Measurements from ENCODE around the gene RRP8.

Gene RRP8

DNA sequence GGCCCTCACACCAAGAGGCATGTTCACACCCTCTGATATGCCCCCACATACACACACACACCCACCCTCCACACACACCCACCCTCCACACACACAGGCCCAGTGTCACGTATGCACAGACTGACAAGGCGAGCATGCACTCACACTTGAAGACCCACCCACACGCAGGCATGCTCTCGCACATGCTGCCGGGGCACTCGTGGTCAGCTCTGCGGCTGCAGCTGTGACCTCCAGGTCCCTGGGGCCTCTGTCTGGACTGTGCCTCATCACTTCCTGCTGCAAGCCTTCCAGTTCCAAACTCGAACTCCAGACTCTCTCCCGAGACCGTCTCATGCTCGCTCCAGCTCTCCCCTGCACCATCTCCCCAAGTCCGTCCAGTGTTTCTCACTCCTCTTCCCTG, 42.7 kb upstream of the RRP8 start:
- Histone ChIP-seq H3K27ac (ENCODE audit: low read depth, low read length) (peak overlapping the region; percentile 80), H3K4me3 (ENCODE audit: low read depth in 1 of 5, low read length in 5 of 5) (peak overlapping the region in 4 of 5 donors; percentile 16 to 35 (median 26)), H3K9ac (ENCODE audit: low read length in 5 of 5) (no peak overlapping the region), H3K27me3 (ENCODE audit: control insufficient read depth in 5 of 5, insufficient read depth in 4 of 5, low read length in 5 of 5) (peaks cover 0 to 3% (median 0%) of the 10 kb centered on the region in 5 donors), H3K9me3 (ENCODE audit: control insufficient read depth in 5 of 5, low read length in 5 of 5) (no peaks in the 10 kb centered on the region), H3K36me3 (ENCODE audit: control insufficient read depth in 5 of 5, insufficient read depth in 5 of 5, low read length in 5 of 5) (peaks cover 0 to 9% (median 1%) of the 10 kb centered on the region in 5 donors), H3K4me1 (ENCODE audit: control insufficient read depth in 5 of 5, insufficient read depth in 5 of 5, low read length in 5 of 5) (peaks cover 9 to 51% (median 34%) of the 10 kb centered on the region in 5 donors)

DNA sequence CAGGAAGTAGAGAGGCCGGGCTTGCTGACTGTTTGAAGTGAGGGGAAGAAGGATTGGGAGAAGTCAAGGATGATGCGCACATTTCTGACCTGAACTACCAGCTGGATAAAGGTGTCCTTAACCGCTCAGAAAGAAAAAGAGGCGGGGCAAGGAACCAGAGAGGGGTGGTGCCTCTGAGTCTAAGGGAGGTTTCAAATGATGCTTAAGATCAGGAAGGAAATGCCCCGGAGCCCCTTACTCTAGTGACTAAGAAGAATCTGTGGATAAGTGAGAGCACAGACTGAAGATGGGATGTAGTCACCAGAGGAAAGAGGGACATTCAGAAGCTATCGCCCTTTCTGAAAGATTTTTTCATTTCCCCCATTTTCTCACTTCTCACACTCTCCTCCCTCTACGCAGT, 39.5 kb upstream of the RRP8 start:
- Histone ChIP-seq H3K4me1 (ENCODE audit: control insufficient read depth in 5 of 5, insufficient read depth in 5 of 5, low read length in 5 of 5) (peaks cover 15 to 50% (median 42%) of the 10 kb centered on the region in 5 donors), H3K27ac (ENCODE audit: low read depth, low read length) (no peak overlapping the region), H3K9me3 (ENCODE audit: control insufficient read depth in 5 of 5, low read length in 5 of 5) (no peaks in the 10 kb centered on the region), H3K4me3 (ENCODE audit: low read depth in 1 of 5, low read length in 5 of 5) (no peak overlapping the region), H3K27me3 (ENCODE audit: control insufficient read depth in 5 of 5, insufficient read depth in 4 of 5, low read length in 5 of 5) (peaks cover 0 to 3% (median 0%) of the 10 kb centered on the region in 5 donors), H3K36me3 (ENCODE audit: control insufficient read depth in 5 of 5, insufficient read depth in 5 of 5, low read length in 5 of 5) (peaks cover 0 to 26% (median 17%) of the 10 kb centered on the region in 5 donors), H3K9ac (ENCODE audit: low read length in 5 of 5) (no peak overlapping the region)

GRCh38 chr11:6640985-6641701, 37.7 kb upstream of the RRP8 start:
- Histone ChIP-seq H3K9me3 (ENCODE audit: control insufficient read depth in 5 of 5, low read length in 5 of 5) (no peaks in the 10 kb centered on the region), H3K9ac (ENCODE audit: low read length in 5 of 5) (no peak overlapping the region)

DNA sequence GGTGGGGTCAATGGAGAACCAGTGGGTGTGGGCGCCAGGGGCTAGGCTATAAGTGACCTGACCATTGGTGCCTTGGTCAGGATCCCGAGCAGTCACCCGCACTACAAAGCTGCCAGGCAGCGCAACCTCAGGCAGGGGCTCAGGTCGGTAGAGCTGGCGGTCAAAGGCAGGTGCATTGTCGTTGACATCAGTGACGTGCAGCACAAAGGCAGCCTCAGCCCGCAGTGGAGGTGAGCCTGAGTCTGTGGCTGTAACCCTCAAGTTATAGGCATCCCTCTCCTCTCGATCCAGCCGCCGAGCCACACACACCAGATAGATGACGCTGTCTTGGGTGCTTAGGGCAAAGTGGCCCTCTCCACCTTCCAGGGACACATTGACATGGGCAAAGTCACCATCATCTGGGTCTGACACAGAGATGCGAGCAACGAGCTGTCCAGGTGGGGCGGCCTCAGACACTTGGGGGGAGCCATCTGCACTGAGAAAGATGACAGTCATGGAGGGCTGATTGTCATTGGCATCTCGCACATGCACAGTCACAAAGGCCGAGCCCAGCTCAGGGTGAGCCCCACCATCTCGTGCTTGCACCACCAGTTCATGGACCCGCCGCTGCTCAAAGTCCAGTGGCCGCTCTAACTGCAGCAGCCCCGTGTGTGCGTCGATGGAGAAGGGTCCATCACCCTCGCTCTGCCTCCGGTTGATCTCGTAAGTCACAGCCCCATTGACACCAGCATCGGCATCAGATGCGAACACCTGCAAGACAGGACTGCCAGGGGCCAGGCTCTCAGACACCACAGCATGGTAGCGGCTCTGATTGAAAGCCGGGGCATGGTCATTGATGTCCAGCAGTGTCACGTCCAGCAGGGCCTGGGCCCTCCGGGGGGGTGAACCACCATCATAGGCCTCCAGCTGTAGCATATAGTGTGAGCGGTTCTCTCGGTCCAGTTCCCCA, 36.9 kb upstream of the RRP8 start:
- H3K4me1 ChIP-seq (ENCODE audit: control insufficient read depth in 5 of 5, insufficient read depth in 5 of 5, low read length in 5 of 5): peaks cover 7 to 50% (median 33%) of the 10 kb centered on the region in 5 donors
- H3K4me3 ChIP-seq (ENCODE audit: low read depth in 1 of 5, low read length in 5 of 5): no peak overlapping the region
- H3K36me3 ChIP-seq (ENCODE audit: control insufficient read depth in 5 of 5, insufficient read depth in 5 of 5, low read length in 5 of 5): peaks cover 0 to 26% (median 17%) of the 10 kb centered on the region in 5 donors
- H3K27me3 ChIP-seq (ENCODE audit: control insufficient read depth in 5 of 5, insufficient read depth in 4 of 5, low read length in 5 of 5): no peaks in the 10 kb centered on the region
- H3K27ac ChIP-seq (ENCODE audit: low read depth, low read length): no peak overlapping the region
- no peak overlapping the region for H3K9ac ChIP-seq (ENCODE audit: low read length in 5 of 5)
- no peaks in the 10 kb centered on the region for H3K9me3 ChIP-seq (ENCODE audit: control insufficient read depth in 5 of 5, low read length in 5 of 5)

More at GRCh38 chr11:6640985-6641701, 37.7 kb upstream of the RRP8 start:
- no peaks in the 10 kb centered on the region for H3K27me3 ChIP-seq (ENCODE audit: control insufficient read depth in 5 of 5, insufficient read depth in 4 of 5, low read length in 5 of 5)
- no peak overlapping the region for H3K4me3 ChIP-seq (ENCODE audit: low read depth in 1 of 5, low read length in 5 of 5)
- peaks cover 0 to 26% (median 17%) of the 10 kb centered on the region in 5 donors for H3K36me3 ChIP-seq (ENCODE audit: control insufficient read depth in 5 of 5, insufficient read depth in 5 of 5, low read length in 5 of 5)
- H3K27ac ChIP-seq (ENCODE audit: low read depth, low read length): no peak overlapping the region
- H3K4me1 ChIP-seq (ENCODE audit: control insufficient read depth in 5 of 5, insufficient read depth in 5 of 5, low read length in 5 of 5): peaks cover 12 to 50% (median 33%) of the 10 kb centered on the region in 5 donors

GRCh38 chr11:6638429-6638828, 35.0 kb upstream of the RRP8 start:
- no peak overlapping the region for H3K9ac ChIP-seq (ENCODE audit: low read length in 5 of 5)

GRCh38 chr11:6637871-6638270, 34.5 kb upstream of the RRP8 start:
- H3K27ac ChIP-seq (ENCODE audit: low read depth, low read length): peak overlapping the region; percentile 65
- no peak overlapping the region for H3K9ac ChIP-seq (ENCODE audit: low read length in 5 of 5)
- no peaks in the 10 kb centered on the region for H3K9me3 ChIP-seq (ENCODE audit: control insufficient read depth in 5 of 5, low read length in 5 of 5)
- H3K27me3 ChIP-seq (ENCODE audit: control insufficient read depth in 5 of 5, insufficient read depth in 4 of 5, low read length in 5 of 5): no peaks in the 10 kb centered on the region
- H3K4me3 ChIP-seq (ENCODE audit: low read depth in 1 of 5, low read length in 5 of 5): no peak overlapping the region
- peaks cover 7 to 66% (median 36%) of the 10 kb centered on the region in 5 donors for H3K4me1 ChIP-seq (ENCODE audit: control insufficient read depth in 5 of 5, insufficient read depth in 5 of 5, low read length in 5 of 5)
- peaks cover 0 to 33% (median 23%) of the 10 kb centered on the region in 5 donors for H3K36me3 ChIP-seq (ENCODE audit: control insufficient read depth in 5 of 5, insufficient read depth in 5 of 5, low read length in 5 of 5)

More at GRCh38 chr11:6638429-6638828, 35.0 kb upstream of the RRP8 start:
- no peak overlapping the region for H3K4me3 ChIP-seq (ENCODE audit: low read depth in 1 of 5, low read length in 5 of 5)
- peaks cover 0 to 27% (median 17%) of the 10 kb centered on the region in 5 donors for H3K36me3 ChIP-seq (ENCODE audit: control insufficient read depth in 5 of 5, insufficient read depth in 5 of 5, low read length in 5 of 5)
- H3K9me3 ChIP-seq (ENCODE audit: control insufficient read depth in 5 of 5, low read length in 5 of 5): no peaks in the 10 kb centered on the region
- H3K27me3 ChIP-seq (ENCODE audit: control insufficient read depth in 5 of 5, insufficient read depth in 4 of 5, low read length in 5 of 5): no peaks in the 10 kb centered on the region
- peak overlapping the region; percentile 65 for H3K27ac ChIP-seq (ENCODE audit: low read depth, low read length)
- H3K4me1 ChIP-seq (ENCODE audit: control insufficient read depth in 5 of 5, insufficient read depth in 5 of 5, low read length in 5 of 5): peaks cover 7 to 66% (median 36%) of the 10 kb centered on the region in 5 donors

DNA sequence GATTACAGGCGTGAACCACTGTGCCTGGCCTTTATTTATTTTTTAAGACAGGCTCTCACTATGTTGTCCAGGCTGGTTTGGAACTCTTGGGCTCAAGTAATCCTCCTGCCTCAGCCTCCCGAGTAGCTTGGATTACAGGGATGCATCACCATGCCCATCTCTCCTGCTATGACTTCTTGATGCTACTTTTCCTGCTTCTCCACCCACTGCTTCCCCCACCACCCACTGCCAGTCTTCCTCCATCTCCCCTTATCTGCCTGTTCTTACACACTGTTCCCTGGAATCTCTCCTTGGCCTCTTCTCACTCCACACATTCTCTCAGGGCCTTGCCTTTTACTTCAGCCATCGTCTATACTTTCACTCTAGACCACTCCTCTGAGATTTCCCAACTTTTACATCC, 33.1 kb upstream of the RRP8 start:
- no peak overlapping the region for H3K4me3 ChIP-seq (ENCODE audit: low read depth in 1 of 5, low read length in 5 of 5)
- no peaks in the 10 kb centered on the region for H3K9me3 ChIP-seq (ENCODE audit: control insufficient read depth in 5 of 5, low read length in 5 of 5)
- peaks cover 7 to 63% (median 35%) of the 10 kb centered on the region in 5 donors for H3K4me1 ChIP-seq (ENCODE audit: control insufficient read depth in 5 of 5, insufficient read depth in 5 of 5, low read length in 5 of 5)
- H3K9ac ChIP-seq (ENCODE audit: low read length in 5 of 5): peak overlapping the region in 1 of 5 donors; percentile 11
- H3K27ac ChIP-seq (ENCODE audit: low read depth, low read length): peak overlapping the region; percentile 65
- no peaks in the 10 kb centered on the region for H3K27me3 ChIP-seq (ENCODE audit: control insufficient read depth in 5 of 5, insufficient read depth in 4 of 5, low read length in 5 of 5)
- peaks cover 0 to 47% (median 37%) of the 10 kb centered on the region in 5 donors for H3K36me3 ChIP-seq (ENCODE audit: control insufficient read depth in 5 of 5, insufficient read depth in 5 of 5, low read length in 5 of 5)

GRCh38 chr11:6635082-6635932, 31.9 kb upstream of the RRP8 start:
- Histone ChIP-seq H3K4me3 (ENCODE audit: low read depth in 1 of 5, low read length in 5 of 5) (peak overlapping the region in 1 of 5 donors; percentile 6), H3K4me1 (ENCODE audit: control insufficient read depth in 5 of 5, insufficient read depth in 5 of 5, low read length in 5 of 5) (peaks cover 7 to 63% (median 32%) of the 10 kb centered on the region in 5 donors), H3K36me3 (ENCODE audit: control insufficient read depth in 5 of 5, insufficient read depth in 5 of 5, low read length in 5 of 5) (peaks cover 0 to 45% (median 39%) of the 10 kb centered on the region in 5 donors), H3K27ac (ENCODE audit: low read depth, low read length) (peak overlapping the region; percentile 65), H3K9ac (ENCODE audit: low read length in 5 of 5) (peak overlapping the region in 4 of 5 donors; percentile 11 to 51 (median 39)), H3K9me3 (ENCODE audit: control insufficient read depth in 5 of 5, low read length in 5 of 5) (no peaks in the 10 kb centered on the region), H3K27me3 (ENCODE audit: control insufficient read depth in 5 of 5, insufficient read depth in 4 of 5, low read length in 5 of 5) (no peaks in the 10 kb centered on the region)

DNA sequence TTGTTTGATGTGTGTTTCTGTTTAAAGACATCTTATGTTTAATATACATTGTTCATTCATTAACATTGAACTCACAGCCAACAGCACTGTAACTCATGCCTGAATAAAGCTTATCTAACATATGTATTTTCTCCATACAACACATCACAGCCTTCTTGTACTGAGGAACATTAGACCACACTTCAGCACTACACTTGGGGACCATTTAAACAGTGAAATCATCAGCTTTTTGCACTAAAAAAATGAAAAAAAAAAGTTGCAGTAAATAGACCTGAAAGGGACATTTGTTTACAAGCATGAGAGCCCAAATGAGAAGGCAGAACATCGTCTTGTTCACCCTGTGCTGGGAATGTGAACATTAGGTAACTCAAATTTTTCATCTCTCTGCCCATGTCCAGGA, 31.1 kb upstream of the RRP8 start:
- Histone ChIP-seq H3K27ac (ENCODE audit: low read depth, low read length) (peak overlapping the region; percentile 65), H3K36me3 (ENCODE audit: control insufficient read depth in 5 of 5, insufficient read depth in 5 of 5, low read length in 5 of 5) (peaks cover 0 to 41% (median 38%) of the 10 kb centered on the region in 5 donors), H3K9ac (ENCODE audit: low read length in 5 of 5) (no peak overlapping the region), H3K4me1 (ENCODE audit: control insufficient read depth in 5 of 5, insufficient read depth in 5 of 5, low read length in 5 of 5) (peaks cover 6 to 61% (median 32%) of the 10 kb centered on the region in 5 donors), H3K4me3 (ENCODE audit: low read depth in 1 of 5, low read length in 5 of 5) (no peak overlapping the region), H3K27me3 (ENCODE audit: control insufficient read depth in 5 of 5, insufficient read depth in 4 of 5, low read length in 5 of 5) (no peaks in the 10 kb centered on the region), H3K9me3 (ENCODE audit: control insufficient read depth in 5 of 5, low read length in 5 of 5) (no peaks in the 10 kb centered on the region)
